Keratinocyte (primary cell): Measurements from ENCODE around the gene ITGB8. TPM values are rescaled to one million over a fixed set of nuclear protein-coding genes. Genes with fewer than 3 reads are reported as not detected.

Experiments
- DNase-seq: peaks from one replicate; pipeline ENCODE4 v3.0.0-alpha.2; 2011; ENCODE audit warnings: low read depth, missing footprints, low spot score
- FAIRE-seq: peaks from 2 replicates; lab custom pipeline; 2011; peaks lifted over from hg19 to GRCh38; lab: Jason Lieb, UNC
- H2AFZ ChIP-seq: 2 replicates; pipeline ENCODE4 v1.6.0; 2012; ENCODE audit warnings: low read length, control low read depth, inconsistent platforms; ENCODE audit not compliant: control insufficient read depth
- H3K27ac ChIP-seq: 2 replicates; pipeline ENCODE4 v1.5.1; 2011; ENCODE audit warnings: low read length; ENCODE audit not compliant: control insufficient read depth, insufficient read depth
- H3K27me3 ChIP-seq: 3 replicates; pipeline ENCODE4 v1.6.0; 2011; ENCODE audit warnings: low read length; ENCODE audit not compliant: control insufficient read depth, insufficient read depth; ENCODE audit errors: extremely low read depth
- H3K36me3 ChIP-seq, 2 experiments: 2 replicates in 1 of 2; 3 replicates in 1 of 2; pipeline ENCODE4 v1.5.1; 2011; ENCODE audit warnings: low read length in 2 of 2, mild to moderate bottlenecking in 1 of 2; ENCODE audit not compliant: control insufficient read depth in 2 of 2, insufficient read depth in 2 of 2; ENCODE audit errors: extremely low read depth in 1 of 2
- H3K4me1 ChIP-seq: 3 replicates; pipeline ENCODE4 v1.5.1; 2011; ENCODE audit warnings: low read length; ENCODE audit not compliant: control insufficient read depth, insufficient read depth; ENCODE audit errors: extremely low read depth
- H3K4me2 ChIP-seq: 3 replicates; pipeline ENCODE4 v1.6.0; 2011; ENCODE audit warnings: low read depth, low read length; ENCODE audit not compliant: control insufficient read depth, insufficient read depth; ENCODE audit errors: extremely low read depth
- H3K4me3 ChIP-seq, 3 experiments: fragments of 200-600 bp in 1 of 3; sonication (generic) in 1 of 3; 2 replicates in 2 of 3; 3 replicates in 1 of 3; pipeline ENCODE4 v1.5.1; 2011 to 2016; ENCODE audit warnings: low read length in 3 of 3, mild to moderate bottlenecking in 3 of 3, control low read depth in 2 of 3, inconsistent platforms in 1 of 3, low read depth in 1 of 3, mixed read lengths in 1 of 3, mixed run types in 1 of 3, moderate library complexity in 1 of 3; ENCODE audit not compliant: control insufficient read depth in 2 of 3, insufficient read depth in 2 of 3; ENCODE audit errors: extremely low read depth in 1 of 3
- H3K79me2 ChIP-seq: 2 replicates; pipeline ENCODE4 v1.6.0; 2012; ENCODE audit warnings: low read length; ENCODE audit not compliant: control insufficient read depth, insufficient read depth
- H3K9ac ChIP-seq: 3 replicates; pipeline ENCODE4 v1.6.0; 2011; ENCODE audit warnings: low read length; ENCODE audit not compliant: control insufficient read depth, insufficient read depth; ENCODE audit errors: extremely low read depth
- H3K9me1 ChIP-seq: 3 replicates; pipeline ENCODE4 v1.6.0; 2011; ENCODE audit warnings: low read length; ENCODE audit not compliant: control insufficient read depth, insufficient read depth; ENCODE audit errors: extremely low read depth
- H3K9me3 ChIP-seq: 2 replicates; pipeline ENCODE4 v1.5.1; 2012; ENCODE audit warnings: low read depth, low read length; ENCODE audit not compliant: control insufficient read depth
- H4K20me1 ChIP-seq: 3 replicates; pipeline ENCODE4 v1.6.0; 2011; ENCODE audit warnings: low read length; ENCODE audit not compliant: control insufficient read depth, insufficient read depth; ENCODE audit errors: extremely low read depth
- EZH2 ChIP-seq: IDR thresholded peaks from one replicate; pipeline ENCODE4 v1.6.1; 2012; ENCODE audit warnings: inconsistent platforms, mild to moderate bottlenecking, low read length, moderate library complexity
- dilution Hi-C: fragments of 300-500 bp; cut with MboI; formaldehyde crosslinking; loops from one replicate; pipeline ENCODE4 v1.7.0; 2020; ENCODE audit warnings: low sequenced_read_pairs; ENCODE audit not compliant: extremely low pct_ligation_motif_present
- polyA plus RNA-seq, 5 experiments: library from polyadenylated mRNA; depleted of rRNA in 3 of 5; stranded (reverse) in 3 of 5; stranded (forward) in 1 of 5; unstranded in 1 of 5; fragments of >200 nt; gene quantifications; 1 replicate in 1 of 5; 2 replicates in 3 of 5; 3 replicates in 1 of 5; pipeline versions ENCODE4 v1.2.1 to v1.2.3, GENCODE V29; 2011 to 2012; ENCODE audit warnings: missing spikeins in 2 of 5, low read depth in 1 of 5, low replicate concordance in 1 of 5
- TF ChIP-seq, protein P1 (sequence below), 3 experiments: IDR thresholded peaks in 1 of 3; conservative IDR thresholded peaks in 1 of 3; optimal IDR thresholded peaks in 1 of 3; 2 replicates in 2 of 3; 3 replicates in 1 of 3; pipeline versions ENCODE3 to v1.5.1; 2011; ENCODE audit warnings: low read length in 3 of 3, mild to moderate bottlenecking in 3 of 3, moderate library complexity in 2 of 3, control low read depth in 1 of 3, inconsistent platforms in 1 of 3; ENCODE audit not compliant: insufficient read depth in 2 of 3; ENCODE audit errors: extremely low read depth in 1 of 3

The ITGB8 gene
- polyA plus RNA-seq, 1 donor (not counting 4 experiments of a cell fraction or from before 2014, with no cell fraction given) = 10.9 TPM

DNA sequence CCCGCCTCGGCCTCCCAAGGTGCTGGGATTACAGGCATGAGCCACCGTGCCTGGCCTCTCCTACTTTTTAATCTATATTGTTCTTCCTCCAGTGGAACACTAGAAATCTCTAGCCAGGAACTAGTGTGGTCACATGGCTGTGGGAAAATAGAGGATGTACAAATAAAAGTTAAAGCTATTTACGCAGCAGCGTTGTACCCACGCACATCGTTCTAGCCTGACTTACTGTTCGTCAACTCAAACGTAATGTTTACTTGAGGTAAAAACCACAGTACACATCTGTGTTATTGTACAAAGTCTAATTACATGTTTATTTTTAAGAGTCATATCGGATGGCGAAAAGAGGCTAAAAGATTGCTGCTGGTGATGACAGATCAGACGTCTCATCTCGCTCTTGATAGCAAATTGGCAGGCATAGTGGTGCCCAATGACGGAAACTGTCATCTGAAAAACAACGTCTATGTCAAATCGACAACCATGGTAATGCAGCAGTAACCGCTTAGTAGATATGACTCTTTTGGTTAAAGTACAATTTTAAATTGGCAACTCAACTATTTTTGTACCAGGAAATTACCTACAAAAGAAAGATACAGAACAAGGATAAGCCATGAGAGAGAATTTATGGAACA lies 50.8 kb downstream of the ITGB8 start:
- no peak overlapping the region for H2AFZ ChIP-seq
- H3K4me2 ChIP-seq = no peak overlapping the region
- H4K20me1 ChIP-seq = no peaks in the 10 kb centered on the region
- TF ChIP-seq, protein P1, sequence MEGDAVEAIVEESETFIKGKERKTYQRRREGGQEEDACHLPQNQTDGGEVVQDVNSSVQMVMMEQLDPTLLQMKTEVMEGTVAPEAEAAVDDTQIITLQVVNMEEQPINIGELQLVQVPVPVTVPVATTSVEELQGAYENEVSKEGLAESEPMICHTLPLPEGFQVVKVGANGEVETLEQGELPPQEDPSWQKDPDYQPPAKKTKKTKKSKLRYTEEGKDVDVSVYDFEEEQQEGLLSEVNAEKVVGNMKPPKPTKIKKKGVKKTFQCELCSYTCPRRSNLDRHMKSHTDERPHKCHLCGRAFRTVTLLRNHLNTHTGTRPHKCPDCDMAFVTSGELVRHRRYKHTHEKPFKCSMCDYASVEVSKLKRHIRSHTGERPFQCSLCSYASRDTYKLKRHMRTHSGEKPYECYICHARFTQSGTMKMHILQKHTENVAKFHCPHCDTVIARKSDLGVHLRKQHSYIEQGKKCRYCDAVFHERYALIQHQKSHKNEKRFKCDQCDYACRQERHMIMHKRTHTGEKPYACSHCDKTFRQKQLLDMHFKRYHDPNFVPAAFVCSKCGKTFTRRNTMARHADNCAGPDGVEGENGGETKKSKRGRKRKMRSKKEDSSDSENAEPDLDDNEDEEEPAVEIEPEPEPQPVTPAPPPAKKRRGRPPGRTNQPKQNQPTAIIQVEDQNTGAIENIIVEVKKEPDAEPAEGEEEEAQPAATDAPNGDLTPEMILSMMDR (optimal IDR thresholded peaks at IDR 0.05 in 1 of 3, IDR thresholded peaks at IDR 0.05 in 1 of 3, conservative IDR thresholded peaks at IDR 0.05 in 1 of 3; ENCODE audit: extremely low read depth in 1 of 3, insufficient read depth in 2 of 3, low read length in 3 of 3) = no peak
- no peak for TF ChIP-seq EZH2
- no peaks in the 10 kb centered on the region for H3K27me3 ChIP-seq
- no peak overlapping the region for H3K9ac ChIP-seq
- H3K9me1 ChIP-seq = no peaks in the 10 kb centered on the region
- peaks cover 10% of the 10 kb centered on the region for H3K4me1 ChIP-seq
- no peaks in the 10 kb centered on the region for H3K9me3 ChIP-seq
- FAIRE-seq = no peak
- H3K79me2 ChIP-seq = no peaks in the 10 kb centered on the region
- dilution Hi-C loops = no loop called here
- no peak overlapping the region for H3K27ac ChIP-seq
- H3K36me3 ChIP-seq = peaks cover 0 to 5% of the 10 kb centered on the region in 2 experiments
- H3K4me3 ChIP-seq = no peak overlapping the region
- DNase-seq = no peak

DNA sequence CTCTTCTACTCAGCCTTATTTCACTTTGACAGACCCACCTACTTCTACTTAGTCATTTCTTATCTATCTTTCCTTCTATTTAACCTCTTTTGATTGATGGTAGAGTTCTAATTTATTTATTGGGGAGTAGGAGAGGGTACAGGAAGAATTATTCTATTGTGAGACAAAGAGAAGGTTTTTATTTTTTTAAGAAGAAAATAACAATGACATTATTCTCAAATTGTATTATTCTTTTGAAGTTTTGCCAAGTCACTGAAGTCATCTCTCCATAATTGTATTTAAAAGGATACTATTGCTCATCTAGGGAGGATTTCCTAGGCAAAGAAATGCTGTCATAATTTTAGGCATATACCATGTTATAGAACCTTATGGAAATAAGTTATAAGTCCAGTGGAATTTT lies 52.7 kb downstream of the ITGB8 start:
- no peaks in the 10 kb centered on the region for H3K9me3 ChIP-seq
- no peaks in the 10 kb centered on the region for H3K79me2 ChIP-seq
- H2AFZ ChIP-seq = no peak overlapping the region
- DNase-seq (no peak), FAIRE-seq (no peak)
- dilution Hi-C loops = no loop called here
- peaks cover 0 to 5% of the 10 kb centered on the region in 2 experiments for H3K36me3 ChIP-seq
- H3K27ac ChIP-seq = no peak overlapping the region
- peaks cover 10% of the 10 kb centered on the region for H3K4me1 ChIP-seq
- H3K4me3 ChIP-seq = no peak overlapping the region
- no peak overlapping the region for H3K9ac ChIP-seq
- TF ChIP-seq EZH2 = no peak
- TF ChIP-seq, protein P1 (optimal IDR thresholded peaks at IDR 0.05 in 1 of 3, IDR thresholded peaks at IDR 0.05 in 1 of 3, conservative IDR thresholded peaks at IDR 0.05 in 1 of 3; ENCODE audit: extremely low read depth in 1 of 3, insufficient read depth in 2 of 3, low read length in 3 of 3) = no peak
- H4K20me1 ChIP-seq = no peaks in the 10 kb centered on the region
- H3K4me2 ChIP-seq = no peak overlapping the region
- H3K27me3 ChIP-seq = no peaks in the 10 kb centered on the region
- no peaks in the 10 kb centered on the region for H3K9me1 ChIP-seq
